ENCODE results near the gene IL9.
"Not testable (repeated sequence)": the region's sequence is repeated elsewhere in the genome, so short reads cannot be mapped to it uniquely, and the experiment has no call there.

IL9 gene

GRCh38 chr5:135867599-135867998 is 28.0 kb downstream of the IL9 start:
- DNase-seq: no peak

- no peak for DNase-seq
Observed at GRCh38 chr5:135866016-135866415, 29.6 kb downstream of the IL9 start.

GRCh38 chr5:135864503-135865435 is 30.9 kb downstream of the IL9 start:
- no peak for DNase-seq

GRCh38 chr5:135862744-135863143 is 32.9 kb downstream of the IL9 start:
- DNase-seq: no peak

- no peak for DNase-seq
Observed at GRCh38 chr5:135862086-135862485, 33.6 kb downstream of the IL9 start.

GRCh38 chr5:135861641-135862040 is 34.0 kb downstream of the IL9 start:
- no peak for DNase-seq

- DNase-seq: no peak
Observed at GRCh38 chr5:135859641-135860040, 36.0 kb downstream of the IL9 start.

GRCh38 chr5:135859186-135859585 is 36.5 kb downstream of the IL9 start:
- DNase-seq: not testable (repeated sequence)

GRCh38 chr5:135857630-135858311 is 37.9 kb downstream of the IL9 start:
- no peak for DNase-seq

- no peak for DNase-seq
Observed at GRCh38 chr5:135851915-135852845, 43.5 kb downstream of the IL9 start.

- DNase-seq: no peak
Observed at GRCh38 chr5:135851186-135851914, 44.3 kb downstream of the IL9 start.

GRCh38 chr5:135850671-135851070 is 45.0 kb downstream of the IL9 start:
- DNase-seq: no peak

GRCh38 chr5:135850231-135850630 is 45.4 kb downstream of the IL9 start:
- no peak for DNase-seq

GRCh38 chr5:135847976-135848375 is 47.7 kb downstream of the IL9 start:
- no peak for DNase-seq

GRCh38 chr5:135846311-135846710 is 49.3 kb downstream of the IL9 start:
- DNase-seq: no peak

- no peak for DNase-seq
Observed at GRCh38 chr5:135843571-135844337, 51.9 kb downstream of the IL9 start.

GRCh38 chr5:135842737-135843136 is 52.9 kb downstream of the IL9 start:
- DNase-seq: no peak
